ENCODE data around the gene SPRED3. TPM values are rescaled to one million over a fixed set of nuclear protein-coding genes. Genes with fewer than 3 reads are reported as not detected.

Gene SPRED3
- total RNA-seq, 1 donor from 2014 or later: 0.62 TPM

- H3K4me1 ChIP-seq: peaks cover 20% of the 10 kb centered on the region
- TF ChIP-seq CTCF (IDR thresholded peaks at IDR 0.05): no peak
- H3K4me3 ChIP-seq: no peak overlapping the region
- ATAC-seq: no peak
- no peaks in the 10 kb centered on the region for H3K9me3 ChIP-seq
- peaks cover 57% of the 10 kb centered on the region for H3K36me3 ChIP-seq
- H3K27ac ChIP-seq: no peak overlapping the region
- intact Hi-C loops (cut with DNase I): no loop called here
- DNase-seq: no peak
- peaks cover 12% of the 10 kb centered on the region for H3K27me3 ChIP-seq (ENCODE audit: low read depth)
These were observed 5.3 kb upstream of the SPRED3 start for GRCh38 chr19:38383184-38383583.

GRCh38 chr19:38383743-38384142, 4.8 kb upstream of the SPRED3 start:
- H3K27ac ChIP-seq: no peak overlapping the region
- peaks cover 53% of the 10 kb centered on the region for H3K36me3 ChIP-seq
- peaks cover 25% of the 10 kb centered on the region for H3K4me1 ChIP-seq
- DNase-seq: no peak
- no peak for ATAC-seq
- H3K4me3 ChIP-seq: no peak overlapping the region
- no peak for TF ChIP-seq CTCF (IDR thresholded peaks at IDR 0.05)
- H3K9me3 ChIP-seq: no peaks in the 10 kb centered on the region
- intact Hi-C loops (cut with DNase I): no loop called here
- H3K27me3 ChIP-seq (ENCODE audit: low read depth): peaks cover 12% of the 10 kb centered on the region

- Histone ChIP-seq H3K4me3 (no peak overlapping the region), H3K27me3 (ENCODE audit: low read depth) (peaks cover 12% of the 10 kb centered on the region), H3K4me1 (peaks cover 31% of the 10 kb centered on the region), H3K36me3 (peaks cover 47% of the 10 kb centered on the region), H3K27ac (no peak overlapping the region), H3K9me3 (no peaks in the 10 kb centered on the region)
- DNase-seq: no peak
- no peak for TF ChIP-seq CTCF (IDR thresholded peaks at IDR 0.05)
- intact Hi-C loops (cut with DNase I): no loop called here
- ATAC-seq: no peak
These were observed 4.1 kb upstream of the SPRED3 start for GRCh38 chr19:38384209-38385027.

GRCh38 chr19:38385057-38385803, 3.3 kb upstream of the SPRED3 start:
- H3K9me3 ChIP-seq: no peaks in the 10 kb centered on the region
- H3K4me1 ChIP-seq: peaks cover 32% of the 10 kb centered on the region
- peaks cover 38% of the 10 kb centered on the region for H3K36me3 ChIP-seq
- no peak overlapping the region for H3K4me3 ChIP-seq
- DNase-seq (no peak), ATAC-seq (no peak)
- H3K27ac ChIP-seq: no peak overlapping the region
- peaks cover 12% of the 10 kb centered on the region for H3K27me3 ChIP-seq (ENCODE audit: low read depth)
- intact Hi-C loops (cut with DNase I): no loop called here
- TF ChIP-seq CTCF (IDR thresholded peaks at IDR 0.05): no peak

- no peak overlapping the region for H3K27ac ChIP-seq
- H3K36me3 ChIP-seq: peaks cover 33% of the 10 kb centered on the region
- DNase-seq (no peak), ATAC-seq (no peak)
- H3K4me1 ChIP-seq: peaks cover 32% of the 10 kb centered on the region
- peaks cover 12% of the 10 kb centered on the region for H3K27me3 ChIP-seq (ENCODE audit: low read depth)
- H3K9me3 ChIP-seq: no peaks in the 10 kb centered on the region
- TF ChIP-seq CTCF (IDR thresholded peaks at IDR 0.05): no peak
- intact Hi-C loops (cut with DNase I): no loop called here
- H3K4me3 ChIP-seq: no peak overlapping the region
These were observed 2.7 kb upstream of the SPRED3 start for GRCh38 chr19:38385804-38386257.
